Body of pancreas (tissue), 4 donors: ENCODE measurements around the gene CLNK.

Experiments used
- CTCF ChIP-seq, 7 experiments: fragments of 450-650 bp in 4 of 7; fragments of 200-600 bp in 3 of 7; sonication (generic) in 3 of 7; IDR thresholded peaks; one replicate each; pipeline ENCODE4 v1.5.1; 2016 to 2019; ENCODE audit warnings: antibody characterized with exemption in 7 of 7
- POLR2A ChIP-seq, 3 donors: fragments of 450-650 bp; IDR thresholded peaks; one replicate each; pipeline ENCODE4 v1.6.1; 2016; ENCODE audit warnings: antibody characterized with exemption in 3 of 3, mild to moderate bottlenecking in 2 of 3

GRCh38 chr4:10625131-10625530, 59.4 kb downstream of the CLNK start:
- TF ChIP-seq POLR2A (IDR thresholded peaks at IDR 0.05) = no peak
- TF ChIP-seq CTCF (IDR thresholded peaks at IDR 0.05) = peak in 2 of 7 experiments; percentile 5 to 7
